Left lobe of liver (tissue), 2 donors: ENCODE results near the gene PDCD1. TPM values are rescaled to one million over a fixed set of nuclear protein-coding genes. Genes with fewer than 3 reads are reported as not detected.
A peak's percentile ranks its signal among the peaks of the same experiment; 100 is the strongest.

Source experiments
- ATAC-seq: fragments of 200-7000 bp; cut with Tn5 transposase; one replicate; pipeline ENCODE4 v1.9.1; 2020; ENCODE audit warnings: mild to moderate bottlenecking, moderate library complexity
- DNase-seq: peaks from one replicate; pipeline ENCODE4 v3.0.0-alpha.2; 2020; ENCODE audit warnings: low spot score
- total RNA-seq: library from RNA; stranded (reverse); gene quantifications from one replicate; pipeline ENCODE4 v1.2.1, GENCODE V29; 2021
- donor health status: DM: no; HTN: no; CAD: no; lungs with moderate emphysema.
- donor health status: DM: no; HTN: yes; CAD: no.

The PDCD1 gene
- total RNA-seq, 1 donor from 2014 or later = 0.18 TPM

- DNase-seq (peak; percentile 86), ATAC-seq (peak; percentile 75)
These were observed 37.3 kb upstream of the PDCD1 start for GRCh38 chr2:241895712-241896641.

DNA sequence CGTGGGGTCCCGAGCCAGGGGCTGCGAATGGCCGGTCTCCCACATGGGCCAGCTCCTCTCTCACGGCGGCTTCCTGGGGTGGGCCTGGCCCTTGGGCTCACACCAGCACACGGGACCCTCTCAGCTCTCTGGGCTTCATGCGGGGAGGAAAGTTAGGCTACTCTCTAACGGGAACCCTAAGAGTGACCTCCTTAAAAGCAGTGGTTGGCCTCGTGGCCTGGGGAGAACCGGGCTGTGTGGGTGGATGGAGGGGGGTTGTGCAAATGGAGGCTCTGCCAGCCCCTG lies 36.7 kb upstream of the PDCD1 start:
- DNase-seq (no peak), ATAC-seq (no peak)

GRCh38 chr2:241894681-241895426 lies 36.2 kb upstream of the PDCD1 start:
- peak; percentile 2 for ATAC-seq
- DNase-seq = peak; percentile 53

GRCh38 chr2:241894056-241894641 lies 35.5 kb upstream of the PDCD1 start:
- DNase-seq (peak; percentile 46), ATAC-seq (no peak)

GRCh38 chr2:241893265-241893664 lies 34.6 kb upstream of the PDCD1 start:
- no peak for DNase-seq
- ATAC-seq = no peak

- ATAC-seq (peak; percentile 2), DNase-seq (no peak)
These were observed 33.8 kb upstream of the PDCD1 start for GRCh38 chr2:241892299-241893137.

DNA sequence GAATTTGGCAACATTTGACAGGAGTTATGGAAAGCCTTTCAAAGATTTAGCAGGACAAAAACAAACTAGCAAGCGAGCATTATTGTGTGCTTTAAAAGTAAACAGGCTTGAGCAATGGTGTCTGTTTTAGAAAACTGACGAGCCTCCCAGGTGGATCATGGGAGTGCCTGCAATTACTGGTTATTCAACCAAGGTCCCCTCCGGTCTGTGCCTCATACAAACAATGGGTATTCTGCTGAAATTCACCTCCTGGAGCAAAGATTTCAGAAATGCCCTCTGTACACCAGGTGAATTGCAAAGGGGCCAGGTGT lies 33.2 kb upstream of the PDCD1 start:
- DNase-seq = no peak
- ATAC-seq = peak; percentile 30

DNA sequence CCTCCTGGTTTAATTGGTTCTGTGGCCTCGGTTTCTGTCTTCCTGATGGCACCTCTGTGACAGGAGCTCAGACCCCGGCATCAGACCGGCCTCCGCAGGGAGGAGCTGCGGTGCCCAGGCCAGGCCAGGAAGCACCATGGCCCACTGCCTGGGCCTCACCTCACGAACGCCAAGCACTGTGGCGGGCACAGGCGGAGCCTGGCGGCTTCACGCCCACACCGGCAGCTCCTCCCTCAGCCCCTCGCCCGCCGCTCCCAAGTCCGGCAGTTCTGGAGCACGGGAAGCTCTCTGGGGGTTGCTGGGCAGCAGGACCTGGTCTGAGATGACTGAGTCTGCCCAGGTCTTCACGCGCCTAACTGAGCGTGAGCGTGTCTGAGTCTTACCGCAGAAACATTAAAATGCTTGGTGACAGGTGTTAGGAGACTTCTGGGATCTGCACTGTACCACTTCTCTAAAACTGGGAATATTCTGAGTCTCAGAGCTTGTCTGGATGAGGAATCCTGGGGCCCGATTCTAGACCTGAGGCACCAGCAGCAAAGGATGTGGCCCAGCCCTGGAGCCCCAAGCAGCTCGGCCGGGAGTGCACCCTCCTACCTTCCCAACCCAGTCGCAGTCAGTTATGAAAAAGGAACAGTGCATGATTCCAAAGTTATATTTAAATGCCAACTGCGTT lies 32.8 kb upstream of the PDCD1 start:
- DNase-seq (no peak), ATAC-seq (no peak)

GRCh38 chr2:241890524-241891235 lies 32.0 kb upstream of the PDCD1 start:
- ATAC-seq = no peak

GRCh38 chr2:241888641-241889040 lies 29.9 kb upstream of the PDCD1 start:
- ATAC-seq (no peak), DNase-seq (no peak)

More at GRCh38 chr2:241890524-241891235, 32.0 kb upstream of the PDCD1 start:
- no peak for DNase-seq

DNA sequence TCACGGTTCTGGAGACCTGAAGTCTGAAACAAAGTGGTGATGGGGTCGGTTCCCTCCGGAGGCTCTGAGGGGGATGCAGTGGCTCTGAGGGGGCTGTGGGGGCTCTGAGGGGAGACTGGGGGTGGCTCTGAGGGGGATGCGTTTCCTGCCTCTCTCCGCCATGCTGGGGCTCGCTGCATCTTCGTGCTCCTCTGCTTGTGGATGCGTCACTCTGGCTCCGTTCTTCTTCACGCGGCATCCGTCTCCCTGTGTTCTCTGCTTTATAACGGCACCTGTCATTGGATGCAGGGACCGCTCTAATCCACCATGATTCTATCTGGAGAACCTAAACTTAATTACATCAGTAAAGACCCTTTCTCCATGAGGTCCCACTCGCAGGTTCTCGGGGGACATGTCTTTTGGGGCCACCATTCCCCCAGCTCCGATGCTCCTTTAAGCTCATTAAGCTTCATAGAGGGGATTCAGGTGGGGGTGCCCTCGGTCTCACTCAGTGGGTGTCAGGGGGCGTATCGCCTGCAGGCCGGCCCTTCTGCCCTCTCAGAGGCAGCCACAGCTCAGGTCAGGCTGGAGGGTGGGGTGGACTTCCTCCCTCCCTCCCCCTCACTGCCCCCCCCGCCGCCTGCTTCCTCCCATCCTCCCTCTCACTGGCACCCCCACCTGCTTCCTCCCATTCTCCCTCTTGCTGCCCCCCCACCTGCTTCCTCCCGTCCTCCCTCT lies 29.3 kb upstream of the PDCD1 start:
- DNase-seq (no peak), ATAC-seq (no peak)

DNA sequence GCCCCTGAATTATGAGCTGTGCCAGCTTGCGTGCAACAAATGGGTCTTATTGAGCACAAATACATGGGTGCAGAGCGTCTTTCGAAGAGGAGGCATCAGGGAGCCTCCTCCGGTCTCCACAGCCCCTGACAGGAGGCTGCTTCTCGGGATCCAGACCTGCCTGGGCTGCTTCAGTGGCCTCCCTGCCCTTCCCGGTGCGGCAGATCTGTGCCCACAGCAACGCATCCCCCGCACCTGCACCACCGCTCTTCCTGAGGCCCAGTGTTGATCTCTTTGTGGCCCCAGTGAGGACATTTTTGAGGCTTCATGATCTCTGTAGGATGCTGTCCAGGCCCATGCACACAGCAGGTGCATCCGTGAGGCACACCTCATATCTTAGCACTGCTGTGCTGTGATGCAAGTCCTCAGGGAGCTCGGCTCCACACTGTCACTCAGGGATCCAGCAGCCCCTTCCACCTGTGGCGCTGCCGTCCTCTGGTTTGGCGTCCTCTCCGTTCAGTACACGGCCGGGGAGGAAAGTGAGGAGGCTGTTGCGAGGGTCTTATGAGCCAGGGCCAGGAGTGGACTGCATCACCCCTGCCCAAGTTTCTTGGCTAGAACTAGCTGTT lies 28.2 kb upstream of the PDCD1 start:
- ATAC-seq (no peak), DNase-seq (no peak)

GRCh38 chr2:241885946-241886643 lies 27.4 kb upstream of the PDCD1 start:
- DNase-seq (no peak), ATAC-seq (no peak)

DNA sequence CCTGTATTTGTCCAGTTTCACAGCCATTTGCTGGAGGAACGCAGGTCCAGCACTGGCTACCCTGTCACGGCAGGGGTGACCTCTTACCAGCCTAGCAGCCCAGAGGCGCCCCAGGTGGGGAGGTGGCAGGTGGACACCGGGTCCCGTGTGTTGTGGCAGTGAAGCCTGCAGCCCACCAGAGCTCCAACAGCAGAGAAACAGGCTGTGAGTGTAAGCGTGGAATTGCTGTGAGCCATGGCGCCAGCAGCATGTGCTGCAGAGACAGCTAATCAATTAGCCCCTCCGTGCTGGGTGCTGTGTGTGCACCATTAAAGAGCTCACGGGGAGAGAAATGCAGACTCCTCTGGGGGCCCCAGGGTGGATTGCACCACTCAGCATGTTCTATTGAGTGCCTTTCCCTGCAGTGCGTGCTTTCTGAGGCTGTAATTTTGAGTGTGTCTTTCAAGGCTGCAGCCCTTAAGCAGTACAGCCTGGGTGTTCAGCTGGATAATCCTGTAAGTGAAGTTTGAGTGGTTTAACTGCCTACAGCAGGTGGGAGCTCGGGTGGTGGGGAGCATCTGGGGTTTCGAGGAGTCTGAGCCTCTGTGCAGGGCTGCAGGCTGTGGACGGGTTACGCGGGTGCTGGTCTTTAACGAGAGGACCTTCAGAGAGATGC lies 26.7 kb upstream of the PDCD1 start:
- no peak for ATAC-seq
- no peak for DNase-seq

GRCh38 chr2:241884951-241885290 lies 26.2 kb upstream of the PDCD1 start:
- no peak for ATAC-seq
- DNase-seq = no peak

DNA sequence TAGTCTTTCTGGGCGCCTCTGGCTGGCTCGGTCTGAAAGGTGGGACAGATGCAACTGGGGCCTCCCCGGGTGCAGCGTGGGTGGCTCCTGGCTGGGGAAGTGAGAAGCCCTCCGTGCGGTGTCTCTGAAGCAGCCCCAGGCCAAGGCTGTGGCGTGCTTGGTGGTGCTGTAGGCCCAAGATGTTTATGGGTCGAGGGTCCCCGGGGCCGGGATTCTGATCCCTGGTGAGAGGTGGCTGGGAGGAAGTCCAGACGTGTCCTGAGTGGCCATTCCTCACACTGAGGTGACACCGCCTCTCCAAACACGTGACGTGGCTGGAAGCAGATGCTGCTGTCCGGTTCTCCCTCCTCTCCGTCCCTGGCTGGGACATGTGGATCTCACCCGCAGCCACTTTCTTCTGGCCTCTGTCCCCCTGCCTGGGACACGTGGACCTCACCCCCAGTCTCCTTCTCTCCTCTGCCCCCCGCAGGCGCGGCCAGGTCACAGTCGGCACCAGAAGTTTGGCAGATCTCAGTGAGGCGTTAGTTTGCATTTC lies 23.5 kb upstream of the PDCD1 start:
- DNase-seq = peak; percentile 88
- peak; percentile 52 for ATAC-seq

DNA sequence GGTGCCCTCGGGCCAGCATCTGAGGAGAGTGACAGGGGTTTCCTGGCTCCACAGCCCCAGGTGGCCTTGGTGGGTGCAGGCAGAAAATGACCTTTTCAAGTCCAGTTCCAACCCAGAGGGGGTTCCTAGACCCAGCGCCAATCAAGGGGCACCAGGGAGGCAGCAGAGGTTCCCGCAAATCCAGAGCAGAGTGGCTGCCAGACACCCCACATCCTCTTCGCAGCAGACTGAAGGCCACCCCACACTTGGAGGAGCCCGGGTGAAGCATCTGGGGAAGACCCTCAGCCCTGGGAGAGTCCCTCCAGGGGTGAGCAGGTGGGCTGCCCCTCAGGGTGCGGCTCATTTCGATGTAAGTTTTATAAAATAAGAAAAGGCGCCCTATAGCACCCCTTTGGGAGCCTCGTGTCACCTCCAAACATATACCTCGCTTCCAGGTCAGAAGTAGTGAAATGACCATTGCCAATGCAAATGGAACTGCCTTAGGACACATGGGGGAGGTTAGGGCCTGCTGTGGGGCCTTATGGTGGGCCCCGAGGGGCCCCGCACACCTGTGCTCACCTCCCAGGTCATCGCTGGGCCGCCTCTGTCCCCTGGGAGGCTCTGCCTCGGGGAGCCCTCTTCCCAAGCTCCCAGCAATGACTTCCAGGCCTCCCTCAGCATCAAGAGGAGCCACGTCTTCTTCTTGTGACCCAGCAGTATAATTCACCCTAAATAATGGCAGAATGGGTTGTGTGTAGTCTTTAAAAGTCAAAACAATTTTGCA lies 21.8 kb upstream of the PDCD1 start:
- no peak for ATAC-seq
- no peak for DNase-seq
